Smooth muscle cell (in vitro differentiated cells): ENCODE results near the gene FCHO2. TPM values are rescaled to one million over a fixed set of nuclear protein-coding genes. Genes with fewer than 3 reads are reported as not detected.

Experiments used
- DNase-seq: peaks from one replicate; lab custom pipeline; 2025; ENCODE audit not compliant: unreplicated experiment; lab: John Stamatoyannopoulos, UW
- H2AFZ ChIP-seq: fragments of 200-600 bp; sonication (generic); 2 replicates; pipeline ENCODE4 v1.6.0; 2016; ENCODE audit warnings: antibody characterized with exemption, low read depth, mild to moderate bottlenecking
- H3F3A ChIP-seq: fragments of 200-600 bp; sonication (generic); 2 replicates; pipeline ENCODE4 v1.6.0; 2017; ENCODE audit warnings: antibody characterized with exemption, low read depth
- H3K27ac ChIP-seq: fragments of 200-600 bp; sonication (generic); 2 replicates; pipeline ENCODE4 v1.5.1; 2016; ENCODE audit warnings: low read depth, mild to moderate bottlenecking
- H3K27me3 ChIP-seq: fragments of 200-600 bp; sonication (generic); 2 replicates; pipeline ENCODE4 v1.6.1; 2016; ENCODE audit warnings: low read depth, mild to moderate bottlenecking
- H3K36me3 ChIP-seq: fragments of 200-600 bp; sonication (generic); 2 replicates; pipeline ENCODE4 v1.5.1; 2016; ENCODE audit warnings: low read depth
- H3K4me1 ChIP-seq: fragments of 200-600 bp; sonication (generic); 2 replicates; pipeline ENCODE4 v1.5.1; 2016; ENCODE audit warnings: low read depth
- H3K4me2 ChIP-seq: fragments of 200-600 bp; sonication (generic); 2 replicates; pipeline ENCODE4 v1.6.0; 2016; ENCODE audit warnings: mild to moderate bottlenecking
- H3K4me3 ChIP-seq: fragments of 200-600 bp; sonication (generic); 2 replicates; pipeline ENCODE4 v1.5.1; 2016; ENCODE audit warnings: mild to moderate bottlenecking
- H3K79me2 ChIP-seq: fragments of 200-600 bp; sonication (generic); 2 replicates; pipeline ENCODE4 v1.6.0; 2016; ENCODE audit warnings: low read depth, mild to moderate bottlenecking
- H3K9ac ChIP-seq: fragments of 200-600 bp; sonication (generic); 2 replicates; pipeline ENCODE4 v1.6.0; 2016; ENCODE audit warnings: low read depth
- H3K9me3 ChIP-seq: fragments of 200-600 bp; sonication (generic); replicated peaks from 2 replicates; pipeline ENCODE4 v1.5.1; 2016; ENCODE audit warnings: low read depth
- H4K20me1 ChIP-seq: fragments of 200-600 bp; sonication (generic); 2 replicates; pipeline ENCODE4 v1.6.0; 2016; ENCODE audit warnings: low read depth
- CTCF ChIP-seq: fragments of 200-600 bp; sonication (generic); IDR thresholded peaks from 2 replicates; pipeline ENCODE4 v1.5.1; 2017; ENCODE audit warnings: borderline replicate concordance, mild to moderate bottlenecking, antibody characterized with exemption; ENCODE audit not compliant: insufficient read depth, poor library complexity, severe bottlenecking
- WGBS: methylation state at CpG from one replicate; pipeline ENCODE4 v1.1.7; 2016; ENCODE audit warnings: low lambda C conversion rate; 5-methylcytosine and 5-hydroxymethylcytosine counted together
- polyA plus RNA-seq: library from polyadenylated mRNA; unstranded; fragments of >200 nt; fragmentation: Nextera tagmentation; extraction: Ambion mirVana; gene quantifications from 2 replicates; pipeline ENCODE4 v1.2.1, GENCODE V29; 2016
- total RNA-seq: library from RNA; depleted of rRNA; stranded (reverse); fragments of >200 nt; gene quantifications from 2 replicates; pipeline ENCODE4 v1.2.3, GENCODE V29; 2014

The FCHO2 gene
- total and polyA plus RNA-seq, 2 experiments from 2014 or later, result 4.9 to 27.8 TPM

GRCh38 chr5:73116506-73116905 lies 160.7 kb downstream of the FCHO2 start:
- H3K9me3 ChIP-seq, result no peaks in the 10 kb centered on the region
- H2AFZ ChIP-seq, result no peak overlapping the region
- no peak for DNase-seq
- peaks cover 8% of the 10 kb centered on the region for H3K27me3 ChIP-seq
- no peaks in the 10 kb centered on the region for H3K36me3 ChIP-seq
- H4K20me1 ChIP-seq, result no peaks in the 10 kb centered on the region
- H3K4me1 ChIP-seq, result peaks cover 8% of the 10 kb centered on the region
- no peak for TF ChIP-seq CTCF
- peaks cover 12% of the 10 kb centered on the region for H3F3A ChIP-seq
- H3K9ac ChIP-seq, result no peak overlapping the region
- H3K79me2 ChIP-seq, result no peaks in the 10 kb centered on the region
- 87% methylated on average over 2 of the region's 2 CpGs for WGBS
- no peak overlapping the region for H3K27ac ChIP-seq
- no peak overlapping the region for H3K4me3 ChIP-seq
- H3K4me2 ChIP-seq, result no peak overlapping the region

- no peaks in the 10 kb centered on the region for H3K36me3 ChIP-seq
- peaks cover 9% of the 10 kb centered on the region for H3K4me1 ChIP-seq
- H3K79me2 ChIP-seq, result no peaks in the 10 kb centered on the region
- DNase-seq, result no peak
- H3F3A ChIP-seq, result peaks cover 12% of the 10 kb centered on the region
- no peaks in the 10 kb centered on the region for H3K9me3 ChIP-seq
- no peaks in the 10 kb centered on the region for H4K20me1 ChIP-seq
- no peak overlapping the region for H2AFZ ChIP-seq
- TF ChIP-seq CTCF, result no peak
- H3K4me3 ChIP-seq, result no peak overlapping the region
- no peak overlapping the region for H3K4me2 ChIP-seq
- H3K27me3 ChIP-seq, result peaks cover 15% of the 10 kb centered on the region
- no peak overlapping the region for H3K27ac ChIP-seq
- 87% methylated on average over 3 of the region's 3 CpGs for WGBS
- no peak overlapping the region for H3K9ac ChIP-seq
Measured at GRCh38 chr5:73117088-73117740, 161.4 kb downstream of the FCHO2 start.

- peaks cover 9% of the 10 kb centered on the region for H3K4me1 ChIP-seq
- no peak for TF ChIP-seq CTCF
- no peak overlapping the region for H3K9ac ChIP-seq
- peaks cover 21% of the 10 kb centered on the region for H3K27me3 ChIP-seq
- peaks cover 12% of the 10 kb centered on the region for H3F3A ChIP-seq
- H3K27ac ChIP-seq, result no peak overlapping the region
- no peak for DNase-seq
- no peaks in the 10 kb centered on the region for H4K20me1 ChIP-seq
- no peaks in the 10 kb centered on the region for H3K36me3 ChIP-seq
- H3K79me2 ChIP-seq, result no peaks in the 10 kb centered on the region
- H3K4me2 ChIP-seq, result no peak overlapping the region
- 90% methylated on average over 5 of the region's 5 CpGs for WGBS
- H3K9me3 ChIP-seq, result no peaks in the 10 kb centered on the region
- no peak overlapping the region for H2AFZ ChIP-seq
- H3K4me3 ChIP-seq, result no peak overlapping the region
Measured at GRCh38 chr5:73118391-73118973, 162.6 kb downstream of the FCHO2 start.
